Epithelial cell of esophagus (primary cell): ENCODE results near the gene ARFGEF3.
A peak's percentile ranks its signal among the peaks of the same experiment; 100 is the strongest.

Source experiments
- DNase-seq: peaks from one replicate; pipeline ENCODE4 v3.0.0; 2010; ENCODE audit warnings: low read depth
- H3K4me3 ChIP-seq: 2 replicates; pipeline ENCODE4 v1.5.1; 2011; ENCODE audit warnings: mild to moderate bottlenecking, low read length, control low read depth
- TF ChIP-seq, protein P1 (sequence below): IDR thresholded peaks from 2 replicates; pipeline ENCODE4 v1.5.1; 2011; ENCODE audit warnings: low read depth, mild to moderate bottlenecking, low read length, control low read depth, inconsistent platforms; ENCODE audit not compliant: insufficient read depth; ENCODE audit errors: missing control alignments

The ARFGEF3 gene

GRCh38 chr6:138371720-138372119 lies 210.0 kb downstream of the ARFGEF3 start:
- no peak overlapping the region for H3K4me3 ChIP-seq
- TF ChIP-seq, protein P1, sequence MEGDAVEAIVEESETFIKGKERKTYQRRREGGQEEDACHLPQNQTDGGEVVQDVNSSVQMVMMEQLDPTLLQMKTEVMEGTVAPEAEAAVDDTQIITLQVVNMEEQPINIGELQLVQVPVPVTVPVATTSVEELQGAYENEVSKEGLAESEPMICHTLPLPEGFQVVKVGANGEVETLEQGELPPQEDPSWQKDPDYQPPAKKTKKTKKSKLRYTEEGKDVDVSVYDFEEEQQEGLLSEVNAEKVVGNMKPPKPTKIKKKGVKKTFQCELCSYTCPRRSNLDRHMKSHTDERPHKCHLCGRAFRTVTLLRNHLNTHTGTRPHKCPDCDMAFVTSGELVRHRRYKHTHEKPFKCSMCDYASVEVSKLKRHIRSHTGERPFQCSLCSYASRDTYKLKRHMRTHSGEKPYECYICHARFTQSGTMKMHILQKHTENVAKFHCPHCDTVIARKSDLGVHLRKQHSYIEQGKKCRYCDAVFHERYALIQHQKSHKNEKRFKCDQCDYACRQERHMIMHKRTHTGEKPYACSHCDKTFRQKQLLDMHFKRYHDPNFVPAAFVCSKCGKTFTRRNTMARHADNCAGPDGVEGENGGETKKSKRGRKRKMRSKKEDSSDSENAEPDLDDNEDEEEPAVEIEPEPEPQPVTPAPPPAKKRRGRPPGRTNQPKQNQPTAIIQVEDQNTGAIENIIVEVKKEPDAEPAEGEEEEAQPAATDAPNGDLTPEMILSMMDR, result no peak
- DNase-seq, result no peak

- no peak overlapping the region for H3K4me3 ChIP-seq
- peak; percentile 61 for DNase-seq
- TF ChIP-seq, protein P1, result no peak
Observed at GRCh38 chr6:138372711-138373463, 211.1 kb downstream of the ARFGEF3 start.

DNA sequence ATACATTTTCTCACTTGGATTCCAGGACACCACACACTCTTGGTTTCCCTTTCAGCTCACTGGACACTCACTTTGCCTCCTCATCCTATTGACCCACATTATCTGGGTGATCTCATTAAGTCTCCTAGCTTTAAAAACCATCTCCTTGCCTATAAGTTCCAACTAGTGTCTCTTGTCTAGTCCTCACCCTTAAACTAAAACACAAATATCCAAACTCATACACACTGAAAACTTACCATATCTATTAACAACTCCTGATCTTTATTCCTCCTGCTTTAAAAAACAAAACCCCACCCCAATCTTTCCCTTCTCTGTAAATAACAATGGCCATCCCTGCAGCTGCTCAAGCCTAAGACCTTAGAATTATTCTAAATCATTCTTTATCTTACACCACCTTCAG lies 212.5 kb downstream of the ARFGEF3 start:
- DNase-seq, result no peak
- H3K4me3 ChIP-seq, result no peak overlapping the region
- TF ChIP-seq, protein P1, result no peak

GRCh38 chr6:138374815-138375214 lies 213.1 kb downstream of the ARFGEF3 start:
- DNase-seq, result no peak
- TF ChIP-seq, protein P1, result no peak
- no peak overlapping the region for H3K4me3 ChIP-seq

- no peak overlapping the region for H3K4me3 ChIP-seq
Observed at GRCh38 chr6:138377042-138377441, 215.3 kb downstream of the ARFGEF3 start.

DNA sequence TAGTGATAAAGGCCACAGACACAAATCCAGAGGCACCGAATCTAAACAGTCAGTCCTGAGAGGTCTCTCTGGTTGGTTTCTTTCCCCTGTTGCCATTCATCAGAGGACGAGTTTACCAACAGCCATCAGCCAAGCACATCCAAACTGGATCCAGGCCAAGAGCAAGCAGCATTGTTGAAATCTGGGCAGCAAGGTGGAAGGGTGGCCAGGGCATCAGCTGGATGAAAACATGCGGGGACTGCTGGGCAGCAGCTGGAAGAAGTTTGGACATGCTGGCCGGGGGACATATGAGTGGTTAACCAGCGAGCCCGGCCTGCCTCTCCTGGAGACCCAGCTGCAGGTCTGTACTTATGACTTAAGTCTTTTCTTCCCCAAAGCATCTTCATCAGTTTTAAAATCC lies 216.1 kb downstream of the ARFGEF3 start, which contains the start of gene SMIM28:
Gene SMIM28 (plus strand): TSS at position 62 of the 400 bp plus-strand sequence. CDS start 168 bp downstream, at position 230.
- TF ChIP-seq, protein P1, result no peak
- no peak for DNase-seq
- no peak within 1 kb of the TSS for H3K4me3 ChIP-seq

More at GRCh38 chr6:138377042-138377441, 215.3 kb downstream of the ARFGEF3 start:
- TF ChIP-seq, protein P1, result no peak
- no peak for DNase-seq

- no peak for DNase-seq
- H3K4me3 ChIP-seq, result no peak overlapping the region
- TF ChIP-seq, protein P1, result no peak
Observed at GRCh38 chr6:138378463-138378862, 216.7 kb downstream of the ARFGEF3 start.
